Gastroesophageal sphincter (tissue), 3 donors: ENCODE results near the gene AIRE.

Source experiments
- EP300 ChIP-seq: sonication (generic); formaldehyde crosslinking; IDR thresholded peaks from one replicate; pipeline ENCODE4 v1.6.1; 2017; ENCODE audit warnings: antibody characterized with exemption, mild to moderate bottlenecking
- POLR2A ChIP-seq, 2 donors: fragments of 450-650 bp; IDR thresholded peaks; one replicate each; pipeline ENCODE4 v1.6.1; 2017; ENCODE audit warnings: antibody characterized with exemption in 2 of 2, mild to moderate bottlenecking in 2 of 2, moderate library complexity in 1 of 2
- POLR2AphosphoS5 ChIP-seq: sonication (generic); formaldehyde crosslinking; IDR thresholded peaks from one replicate; pipeline ENCODE4 v1.6.1; 2017; ENCODE audit warnings: antibody characterized with exemption
- TF ChIP-seq, protein P1 (sequence below), 4 experiments: fragments of 200-600 bp in 2 of 4; fragments of 450-650 bp in 2 of 4; sonication (generic) in 1 of 4; IDR thresholded peaks; one replicate each; pipeline ENCODE4 v1.5.1; 2017 to 2019; ENCODE audit warnings: antibody characterized with exemption in 4 of 4, mild to moderate bottlenecking in 2 of 4, moderate library complexity in 2 of 4

DNA sequence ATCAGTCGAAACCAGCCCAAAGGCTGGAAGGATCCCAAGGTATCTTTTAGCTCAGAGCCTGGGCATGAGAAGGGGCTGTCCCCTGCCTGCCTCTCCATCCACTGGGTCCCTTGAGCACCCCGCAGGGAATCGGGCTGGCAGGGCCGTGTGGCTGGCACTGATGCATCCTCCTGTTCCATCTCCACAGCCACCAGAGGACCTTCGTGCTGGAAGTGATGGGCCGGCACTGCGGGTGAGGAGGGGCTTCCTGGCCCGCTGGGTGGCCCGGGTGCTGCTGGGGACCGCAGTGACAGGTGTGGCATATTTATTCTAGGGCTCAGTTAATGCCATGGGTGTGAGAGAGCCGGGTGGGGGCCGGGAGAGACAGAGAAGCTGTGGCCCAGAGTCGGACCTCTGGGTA lies 27.8 kb downstream of the AIRE start:
- TF ChIP-seq POLR2AphosphoS5 (no peak), POLR2A (IDR thresholded peaks at IDR 0.05) (no peak), EP300 (no peak)
- TF ChIP-seq, protein P1, sequence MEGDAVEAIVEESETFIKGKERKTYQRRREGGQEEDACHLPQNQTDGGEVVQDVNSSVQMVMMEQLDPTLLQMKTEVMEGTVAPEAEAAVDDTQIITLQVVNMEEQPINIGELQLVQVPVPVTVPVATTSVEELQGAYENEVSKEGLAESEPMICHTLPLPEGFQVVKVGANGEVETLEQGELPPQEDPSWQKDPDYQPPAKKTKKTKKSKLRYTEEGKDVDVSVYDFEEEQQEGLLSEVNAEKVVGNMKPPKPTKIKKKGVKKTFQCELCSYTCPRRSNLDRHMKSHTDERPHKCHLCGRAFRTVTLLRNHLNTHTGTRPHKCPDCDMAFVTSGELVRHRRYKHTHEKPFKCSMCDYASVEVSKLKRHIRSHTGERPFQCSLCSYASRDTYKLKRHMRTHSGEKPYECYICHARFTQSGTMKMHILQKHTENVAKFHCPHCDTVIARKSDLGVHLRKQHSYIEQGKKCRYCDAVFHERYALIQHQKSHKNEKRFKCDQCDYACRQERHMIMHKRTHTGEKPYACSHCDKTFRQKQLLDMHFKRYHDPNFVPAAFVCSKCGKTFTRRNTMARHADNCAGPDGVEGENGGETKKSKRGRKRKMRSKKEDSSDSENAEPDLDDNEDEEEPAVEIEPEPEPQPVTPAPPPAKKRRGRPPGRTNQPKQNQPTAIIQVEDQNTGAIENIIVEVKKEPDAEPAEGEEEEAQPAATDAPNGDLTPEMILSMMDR (IDR thresholded peaks at IDR 0.05): no peak
